Measurements from ENCODE around the gene RSBN1. TPM values are rescaled to one million over a fixed set of nuclear protein-coding genes. Genes with fewer than 3 reads are reported as not detected.
"Not testable (repeated sequence)": the region's sequence is repeated elsewhere in the genome, so short reads cannot be mapped to it uniquely, and the experiment has no call there.

The RSBN1 gene
- total RNA-seq, 2 donors from 2014 or later: 22.2 to 47.4 TPM

- ATAC-seq (replicated peaks): no peak
- Mint-ChIP-seq H3K27ac (no peak overlapping the region), H3K36me3 (ENCODE audit: low read depth) (peaks cover 49% of the 10 kb centered on the region), H3K4me3 (peak overlapping the region; percentile 95), H3K9me3 (no peaks in the 10 kb centered on the region), H3K4me1 (peaks cover 17% of the 10 kb centered on the region), H3K27me3 (no peaks in the 10 kb centered on the region)
Observed at GRCh38 chr1:113756461-113756860, 55.8 kb downstream of the RSBN1 start.

GRCh38 chr1:113753333-113753732 is 58.9 kb downstream of the RSBN1 start:
- H3K27ac Mint-ChIP-seq; ATAC-seq (replicated peaks); H3K27me3 Mint-ChIP-seq; H3K4me3 Mint-ChIP-seq; H3K9me3 Mint-ChIP-seq: not testable (repeated sequence)
- Mint-ChIP-seq H3K4me1 (peaks cover 12% of the 10 kb centered on the region), H3K36me3 (ENCODE audit: low read depth) (peaks cover 62% of the 10 kb centered on the region)

- Mint-ChIP-seq H3K27me3 (no peaks in the 10 kb centered on the region), H3K4me1 (peaks cover 5% of the 10 kb centered on the region), H3K4me3 (no peak overlapping the region), H3K36me3 (ENCODE audit: low read depth) (peaks cover 64% of the 10 kb centered on the region), H3K9me3 (no peaks in the 10 kb centered on the region), H3K27ac (no peak overlapping the region)
- ATAC-seq (replicated peaks): no peak
Observed at GRCh38 chr1:113751516-113751915, 60.8 kb downstream of the RSBN1 start.

GRCh38 chr1:113751114-113751513 is 61.2 kb downstream of the RSBN1 start:
- Mint-ChIP-seq H3K9me3 (no peaks in the 10 kb centered on the region), H3K36me3 (ENCODE audit: low read depth) (peaks cover 60% of the 10 kb centered on the region), H3K27me3 (no peaks in the 10 kb centered on the region), H3K4me1 (peaks cover 5% of the 10 kb centered on the region), H3K27ac (no peak overlapping the region), H3K4me3 (no peak overlapping the region)
- ATAC-seq (replicated peaks): no peak

GRCh38 chr1:113749402-113749801 is 62.9 kb downstream of the RSBN1 start:
- H3K4me1 Mint-ChIP-seq: peaks cover 5% of the 10 kb centered on the region
- no peak for ATAC-seq (replicated peaks)
- H3K9me3 Mint-ChIP-seq: no peaks in the 10 kb centered on the region
- H3K4me3 Mint-ChIP-seq: no peak overlapping the region
- H3K27me3 Mint-ChIP-seq: no peaks in the 10 kb centered on the region
- no peak overlapping the region for H3K27ac Mint-ChIP-seq
- H3K36me3 Mint-ChIP-seq (ENCODE audit: low read depth): peaks cover 46% of the 10 kb centered on the region

GRCh38 chr1:113747376-113747775 is 64.9 kb downstream of the RSBN1 start:
- no peaks in the 10 kb centered on the region for H3K9me3 Mint-ChIP-seq
- H3K36me3 Mint-ChIP-seq (ENCODE audit: low read depth): peaks cover 27% of the 10 kb centered on the region
- no peak overlapping the region for H3K27ac Mint-ChIP-seq
- peaks cover 5% of the 10 kb centered on the region for H3K4me1 Mint-ChIP-seq
- no peak overlapping the region for H3K4me3 Mint-ChIP-seq
- ATAC-seq (replicated peaks): no peak
- H3K27me3 Mint-ChIP-seq: no peaks in the 10 kb centered on the region

GRCh38 chr1:113745425-113745824 is 66.9 kb downstream of the RSBN1 start:
- H3K36me3 Mint-ChIP-seq (ENCODE audit: low read depth): peaks cover 27% of the 10 kb centered on the region
- no peak overlapping the region for H3K4me3 Mint-ChIP-seq
- H3K4me1 Mint-ChIP-seq: peaks cover 5% of the 10 kb centered on the region
- no peaks in the 10 kb centered on the region for H3K27me3 Mint-ChIP-seq
- no peak for ATAC-seq (replicated peaks)
- H3K27ac Mint-ChIP-seq: peak overlapping the region; percentile 8
- H3K9me3 Mint-ChIP-seq: no peaks in the 10 kb centered on the region

GRCh38 chr1:113744114-113744513 is 68.2 kb downstream of the RSBN1 start:
- Mint-ChIP-seq H3K4me1 (peaks cover 5% of the 10 kb centered on the region), H3K27ac (peak overlapping the region; percentile 8), H3K9me3 (no peaks in the 10 kb centered on the region), H3K36me3 (ENCODE audit: low read depth) (peaks cover 25% of the 10 kb centered on the region), H3K27me3 (no peaks in the 10 kb centered on the region), H3K4me3 (no peak overlapping the region)
- no peak for ATAC-seq (replicated peaks)

GRCh38 chr1:113742515-113742914 is 69.8 kb downstream of the RSBN1 start:
- Mint-ChIP-seq H3K36me3 (ENCODE audit: low read depth) (peaks cover 27% of the 10 kb centered on the region), H3K9me3 (no peaks in the 10 kb centered on the region), H3K27me3 (no peaks in the 10 kb centered on the region), H3K4me1 (peaks cover 5% of the 10 kb centered on the region), H3K27ac (no peak overlapping the region), H3K4me3 (no peak overlapping the region)
- ATAC-seq (replicated peaks): peak; percentile 99

- H3K4me1 Mint-ChIP-seq: no peaks in the 10 kb centered on the region
- H3K4me3 Mint-ChIP-seq: no peak overlapping the region
- ATAC-seq (replicated peaks): no peak
- H3K9me3 Mint-ChIP-seq: no peaks in the 10 kb centered on the region
- H3K27me3 Mint-ChIP-seq: no peaks in the 10 kb centered on the region
- H3K27ac Mint-ChIP-seq: peak overlapping the region; percentile 51
- H3K36me3 Mint-ChIP-seq (ENCODE audit: low read depth): peaks cover 48% of the 10 kb centered on the region
Observed at GRCh38 chr1:113734357-113735055, 77.8 kb downstream of the RSBN1 start.

- Mint-ChIP-seq H3K9me3 (no peaks in the 10 kb centered on the region), H3K27ac (no peak overlapping the region), H3K27me3 (no peaks in the 10 kb centered on the region), H3K4me1 (no peaks in the 10 kb centered on the region), H3K4me3 (no peak overlapping the region), H3K36me3 (ENCODE audit: low read depth) (peaks cover 48% of the 10 kb centered on the region)
- no peak for ATAC-seq (replicated peaks)
Observed at GRCh38 chr1:113732802-113733201, 79.5 kb downstream of the RSBN1 start.

- Mint-ChIP-seq H3K27ac (no peak overlapping the region), H3K36me3 (ENCODE audit: low read depth) (peaks cover 91% of the 10 kb centered on the region), H3K27me3 (no peaks in the 10 kb centered on the region), H3K4me3 (no peak overlapping the region), H3K9me3 (peaks cover 4% of the 10 kb centered on the region), H3K4me1 (peaks cover 5% of the 10 kb centered on the region)
- no peak for ATAC-seq (replicated peaks)
Observed at GRCh38 chr1:113721010-113721409, 91.3 kb downstream of the RSBN1 start.

GRCh38 chr1:113718621-113719020 is 93.7 kb downstream of the RSBN1 start:
- Mint-ChIP-seq H3K36me3 (ENCODE audit: low read depth) (peaks cover 88% of the 10 kb centered on the region), H3K4me1 (peaks cover 13% of the 10 kb centered on the region)
- not testable (repeated sequence) for ATAC-seq (replicated peaks); H3K9me3 Mint-ChIP-seq; H3K27ac Mint-ChIP-seq; H3K4me3 Mint-ChIP-seq; H3K27me3 Mint-ChIP-seq

- ATAC-seq (replicated peaks); H3K9me3 Mint-ChIP-seq; H3K27ac Mint-ChIP-seq; H3K27me3 Mint-ChIP-seq; H3K4me3 Mint-ChIP-seq: not testable (repeated sequence)
- H3K4me1 Mint-ChIP-seq: peaks cover 13% of the 10 kb centered on the region
- peaks cover 89% of the 10 kb centered on the region for H3K36me3 Mint-ChIP-seq (ENCODE audit: low read depth)
Observed at GRCh38 chr1:113717506-113717905, 94.8 kb downstream of the RSBN1 start.

- Mint-ChIP-seq H3K4me3 (no peak overlapping the region), H3K27ac (no peak overlapping the region), H3K9me3 (peaks cover 4% of the 10 kb centered on the region), H3K36me3 (ENCODE audit: low read depth) (peaks cover 86% of the 10 kb centered on the region), H3K4me1 (peaks cover 13% of the 10 kb centered on the region), H3K27me3 (no peaks in the 10 kb centered on the region)
- ATAC-seq (replicated peaks): no peak
Observed at GRCh38 chr1:113714606-113715269, 97.5 kb downstream of the RSBN1 start.
